PC-3 (cell line): ENCODE data around the gene YPEL3.

Experiments
- EZH2 ChIP-seq: fragments of 300-600 bp; sonication (generic); IDR thresholded peaks from one replicate; pipeline ENCODE4 v1.6.1; 2017; ENCODE audit warnings: antibody characterized with exemption, mild to moderate bottlenecking, low read length; ENCODE audit not compliant: unreplicated experiment
- EZH2phosphoT487 ChIP-seq: fragments of 300-600 bp; sonication (generic); IDR thresholded peaks from 2 replicates; pipeline ENCODE4 v1.6.1; 2018; ENCODE audit warnings: mild to moderate bottlenecking, antibody characterized with exemption, low read length, borderline replicate concordance
- TF ChIP-seq, protein P1 (sequence below): fragments of 300-600 bp; sonication (generic); conservative IDR thresholded peaks from 2 replicates; pipeline ENCODE4 v1.5.1; 2017; ENCODE audit warnings: antibody characterized with exemption, low read depth, mild to moderate bottlenecking, low read length

DNA sequence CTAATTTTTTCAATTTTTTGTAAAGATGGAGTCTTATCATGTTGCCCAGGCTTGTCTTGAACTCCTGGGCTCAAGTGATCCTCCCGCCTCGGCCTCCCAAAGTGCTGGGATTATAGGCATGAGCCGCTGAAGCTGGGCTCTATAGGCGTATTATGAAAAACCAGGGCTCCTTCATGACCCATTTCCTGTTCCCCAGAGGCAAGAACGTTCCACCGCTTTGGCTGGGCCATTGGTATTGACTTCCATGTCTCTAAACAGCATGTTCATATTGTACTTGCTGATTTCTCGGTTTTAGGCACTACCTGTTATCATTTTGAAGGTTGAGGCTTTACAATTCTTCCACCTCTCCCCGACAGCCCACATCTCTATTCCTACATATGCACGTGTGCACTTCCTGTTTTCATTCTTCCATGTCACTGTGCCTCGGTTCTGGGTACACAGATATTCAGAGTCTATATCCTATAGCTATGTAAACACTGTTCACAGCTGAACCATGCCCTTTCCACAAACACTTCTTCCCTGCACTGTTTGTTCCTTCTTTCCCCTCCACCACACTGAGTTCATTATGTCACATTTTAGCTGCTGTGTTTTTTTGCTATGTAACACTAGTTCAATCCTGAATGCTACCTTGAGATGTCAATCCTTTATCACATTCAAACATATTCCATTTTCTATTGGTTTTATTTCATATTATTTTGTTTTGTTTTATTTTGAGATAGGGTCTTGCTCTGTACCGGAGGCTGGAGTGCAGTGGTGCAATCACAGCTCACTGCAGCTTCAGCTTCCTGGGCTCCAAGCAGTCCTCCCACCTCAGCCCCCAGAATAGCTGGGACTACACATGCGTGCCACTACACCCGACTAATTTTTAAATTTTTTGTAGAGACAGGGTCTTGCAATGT is 43.8 kb upstream of the YPEL3 start:
- TF ChIP-seq EZH2, result no peak
- TF ChIP-seq, protein P1, sequence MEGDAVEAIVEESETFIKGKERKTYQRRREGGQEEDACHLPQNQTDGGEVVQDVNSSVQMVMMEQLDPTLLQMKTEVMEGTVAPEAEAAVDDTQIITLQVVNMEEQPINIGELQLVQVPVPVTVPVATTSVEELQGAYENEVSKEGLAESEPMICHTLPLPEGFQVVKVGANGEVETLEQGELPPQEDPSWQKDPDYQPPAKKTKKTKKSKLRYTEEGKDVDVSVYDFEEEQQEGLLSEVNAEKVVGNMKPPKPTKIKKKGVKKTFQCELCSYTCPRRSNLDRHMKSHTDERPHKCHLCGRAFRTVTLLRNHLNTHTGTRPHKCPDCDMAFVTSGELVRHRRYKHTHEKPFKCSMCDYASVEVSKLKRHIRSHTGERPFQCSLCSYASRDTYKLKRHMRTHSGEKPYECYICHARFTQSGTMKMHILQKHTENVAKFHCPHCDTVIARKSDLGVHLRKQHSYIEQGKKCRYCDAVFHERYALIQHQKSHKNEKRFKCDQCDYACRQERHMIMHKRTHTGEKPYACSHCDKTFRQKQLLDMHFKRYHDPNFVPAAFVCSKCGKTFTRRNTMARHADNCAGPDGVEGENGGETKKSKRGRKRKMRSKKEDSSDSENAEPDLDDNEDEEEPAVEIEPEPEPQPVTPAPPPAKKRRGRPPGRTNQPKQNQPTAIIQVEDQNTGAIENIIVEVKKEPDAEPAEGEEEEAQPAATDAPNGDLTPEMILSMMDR, result no peak
- TF ChIP-seq EZH2phosphoT487, result no peak
